Activated CD4-positive, alpha-beta T cell treated with anti-CD3 and anti-CD28 coated beads, Interleukin-2, amount 50 U/mL, for 4 hours (primary cell): Measurements from ENCODE around the gene PDS5A.
A peak's percentile ranks its signal among the peaks of the same experiment; 100 is the strongest.
"Not testable (repeated sequence)": the region's sequence is repeated elsewhere in the genome, so short reads cannot be mapped to it uniquely, and the experiment has no call there.

ENCODE experiments used
- DNase-seq, 2 experiments: peaks; one replicate each; pipeline ENCODE4 v3.0.0-alpha.2; 2020

PDS5A gene, protein sequence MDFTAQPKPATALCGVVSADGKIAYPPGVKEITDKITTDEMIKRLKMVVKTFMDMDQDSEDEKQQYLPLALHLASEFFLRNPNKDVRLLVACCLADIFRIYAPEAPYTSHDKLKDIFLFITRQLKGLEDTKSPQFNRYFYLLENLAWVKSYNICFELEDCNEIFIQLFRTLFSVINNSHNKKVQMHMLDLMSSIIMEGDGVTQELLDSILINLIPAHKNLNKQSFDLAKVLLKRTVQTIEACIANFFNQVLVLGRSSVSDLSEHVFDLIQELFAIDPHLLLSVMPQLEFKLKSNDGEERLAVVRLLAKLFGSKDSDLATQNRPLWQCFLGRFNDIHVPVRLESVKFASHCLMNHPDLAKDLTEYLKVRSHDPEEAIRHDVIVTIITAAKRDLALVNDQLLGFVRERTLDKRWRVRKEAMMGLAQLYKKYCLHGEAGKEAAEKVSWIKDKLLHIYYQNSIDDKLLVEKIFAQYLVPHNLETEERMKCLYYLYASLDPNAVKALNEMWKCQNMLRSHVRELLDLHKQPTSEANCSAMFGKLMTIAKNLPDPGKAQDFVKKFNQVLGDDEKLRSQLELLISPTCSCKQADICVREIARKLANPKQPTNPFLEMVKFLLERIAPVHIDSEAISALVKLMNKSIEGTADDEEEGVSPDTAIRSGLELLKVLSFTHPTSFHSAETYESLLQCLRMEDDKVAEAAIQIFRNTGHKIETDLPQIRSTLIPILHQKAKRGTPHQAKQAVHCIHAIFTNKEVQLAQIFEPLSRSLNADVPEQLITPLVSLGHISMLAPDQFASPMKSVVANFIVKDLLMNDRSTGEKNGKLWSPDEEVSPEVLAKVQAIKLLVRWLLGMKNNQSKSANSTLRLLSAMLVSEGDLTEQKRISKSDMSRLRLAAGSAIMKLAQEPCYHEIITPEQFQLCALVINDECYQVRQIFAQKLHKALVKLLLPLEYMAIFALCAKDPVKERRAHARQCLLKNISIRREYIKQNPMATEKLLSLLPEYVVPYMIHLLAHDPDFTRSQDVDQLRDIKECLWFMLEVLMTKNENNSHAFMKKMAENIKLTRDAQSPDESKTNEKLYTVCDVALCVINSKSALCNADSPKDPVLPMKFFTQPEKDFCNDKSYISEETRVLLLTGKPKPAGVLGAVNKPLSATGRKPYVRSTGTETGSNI (N-terminal part only)

DNA sequence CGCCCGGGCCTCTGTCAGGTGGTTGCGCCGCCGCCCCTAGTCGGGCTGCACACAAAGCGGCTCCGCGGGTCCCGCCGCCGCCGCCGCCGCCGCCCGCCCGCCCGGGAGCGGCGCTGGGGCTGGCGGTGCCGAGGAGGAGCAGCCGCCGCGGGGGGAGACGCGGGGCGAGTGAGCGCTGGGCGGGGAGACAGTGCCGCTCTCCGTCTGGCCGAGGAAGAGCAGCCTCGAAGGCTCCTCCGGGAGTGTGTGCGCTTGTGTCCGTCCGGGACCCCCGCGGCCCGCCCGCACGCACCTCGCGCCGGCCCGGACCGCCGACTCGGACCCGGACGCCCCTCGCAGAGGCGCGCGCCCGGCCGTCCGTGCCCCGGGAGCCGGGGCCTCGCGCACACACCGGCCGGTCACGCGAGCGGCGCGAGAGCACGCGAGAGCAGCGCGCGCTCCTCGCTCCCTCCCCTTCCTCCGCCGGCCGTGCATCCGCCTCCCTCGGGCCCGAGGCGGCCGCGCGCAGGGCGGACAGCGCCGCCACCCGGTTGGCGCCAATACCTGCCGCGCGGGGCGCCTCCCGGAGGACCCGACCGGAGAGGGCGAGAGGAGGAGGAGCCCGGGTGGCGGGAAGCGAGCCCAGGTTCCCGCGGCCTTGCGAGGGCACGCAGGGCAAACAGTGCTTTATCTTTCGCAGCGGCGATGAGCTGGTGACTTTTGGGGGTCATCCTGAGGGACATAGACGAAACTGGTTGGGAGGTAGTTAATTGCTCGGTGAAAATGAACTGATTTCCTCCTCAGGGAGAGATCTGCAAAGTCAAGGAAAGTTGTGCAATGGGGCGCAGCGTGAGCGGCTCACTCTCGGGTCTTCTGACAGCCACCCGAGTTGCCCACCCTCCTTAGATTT, at the start of gene PDS5A:
TSS of gene PDS5A (minus strand) at position 423 of the 889 bp plus-strand sequence. CDS start 1,334 bp downstream, outside the sequence.
- DNase-seq: peak; percentile 78 to 83

GRCh38 chr4:40024049-40024448, 46.3 kb upstream of the PDS5A start:
- DNase-seq: not testable (repeated sequence)

- not testable (repeated sequence) for DNase-seq
Measured at GRCh38 chr4:40021116-40021515, 43.4 kb upstream of the PDS5A start.

DNA sequence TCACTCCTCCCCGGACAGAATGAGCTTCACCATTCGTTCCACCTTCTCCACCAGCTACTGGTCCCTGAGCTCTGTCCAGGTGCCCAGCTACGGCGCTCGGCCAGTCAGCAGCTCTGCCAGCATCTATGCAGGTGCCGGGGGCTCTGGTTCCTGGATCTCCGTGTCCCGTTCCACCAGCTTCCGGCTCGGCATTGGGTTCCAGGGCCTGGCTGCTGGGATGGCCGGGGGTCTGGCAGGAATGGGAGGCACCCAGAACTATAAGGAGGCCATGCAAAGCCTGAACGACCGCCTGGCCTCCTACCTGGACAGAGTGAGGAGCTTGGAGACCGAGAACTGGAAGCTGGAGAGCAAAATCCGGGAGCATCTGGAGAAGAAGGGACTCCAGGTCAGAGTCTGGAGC, 42.5 kb upstream of the PDS5A start:
- DNase-seq: no peak

- no peak for DNase-seq
Measured at GRCh38 chr4:40016007-40016406, 38.3 kb upstream of the PDS5A start.

DNA sequence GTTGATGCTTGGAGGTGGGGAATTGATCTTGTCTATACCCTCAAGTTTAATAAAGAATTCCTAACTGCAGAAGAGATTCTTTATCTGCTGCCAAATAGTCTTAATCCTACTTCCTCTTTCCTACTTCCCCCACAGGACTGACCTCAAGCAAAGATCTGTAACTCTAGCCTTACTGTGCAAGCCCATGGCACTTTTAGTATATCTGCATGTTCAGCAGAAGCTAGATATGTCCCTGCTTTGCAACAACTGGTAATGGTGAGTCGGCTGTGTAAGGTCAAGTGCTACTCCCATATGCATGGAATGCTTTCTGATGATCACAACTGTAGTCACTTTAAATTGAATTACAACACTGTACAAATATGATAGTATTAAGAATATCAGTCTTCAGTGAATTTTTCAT, 26.3 kb upstream of the PDS5A start:
- no peak for DNase-seq

GRCh38 chr4:40000711-40001110, 23.0 kb upstream of the PDS5A start:
- no peak for DNase-seq

GRCh38 chr4:39998659-39999345, 21.1 kb upstream of the PDS5A start:
- no peak for DNase-seq

- DNase-seq: no peak
Measured at GRCh38 chr4:39996811-39997210, 19.1 kb upstream of the PDS5A start.

DNA sequence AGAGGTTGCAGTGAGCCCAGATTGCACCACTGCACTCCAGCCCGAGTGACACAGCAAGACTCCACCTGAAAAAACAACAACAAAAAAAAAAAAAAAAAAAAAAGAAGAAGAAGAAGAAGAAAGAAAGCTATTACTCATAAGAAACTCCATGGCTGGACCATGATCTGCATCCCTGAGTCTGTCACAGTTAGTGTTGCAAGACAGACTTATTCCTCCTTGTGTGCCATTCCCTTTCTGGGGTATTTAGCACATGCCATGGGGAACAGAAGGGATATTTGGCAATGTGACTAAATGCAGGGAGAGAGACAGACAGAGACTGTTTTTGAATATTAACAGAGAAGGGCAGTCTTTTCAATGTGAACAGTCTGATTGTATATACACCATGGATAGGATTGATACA, 16.7 kb upstream of the PDS5A start:
- no peak for DNase-seq

GRCh38 chr4:39989381-39989780, 11.7 kb upstream of the PDS5A start:
- not testable (repeated sequence) for DNase-seq

- DNase-seq: no peak
Measured at GRCh38 chr4:39987485-39987884, 9.8 kb upstream of the PDS5A start.

DNA sequence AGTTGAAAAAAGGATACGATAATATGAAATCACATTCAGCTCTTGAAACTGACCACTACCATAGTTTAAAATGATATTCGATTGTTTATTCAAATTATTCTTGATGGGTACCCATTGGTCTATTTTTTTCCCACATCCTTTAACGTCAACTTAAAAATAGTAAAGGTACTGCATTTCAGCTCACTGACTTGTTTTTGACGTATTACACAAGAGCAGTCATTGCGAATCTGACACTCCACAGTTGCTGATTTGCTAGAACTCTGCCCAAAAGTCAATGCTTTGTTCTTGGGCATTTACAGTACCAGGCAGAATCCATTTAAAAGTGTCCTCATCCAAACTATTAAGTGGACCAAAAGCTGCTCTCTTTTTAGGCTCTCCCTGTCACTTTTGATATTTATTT, 1.2 kb upstream of the PDS5A start:
- DNase-seq: no peak

DNA sequence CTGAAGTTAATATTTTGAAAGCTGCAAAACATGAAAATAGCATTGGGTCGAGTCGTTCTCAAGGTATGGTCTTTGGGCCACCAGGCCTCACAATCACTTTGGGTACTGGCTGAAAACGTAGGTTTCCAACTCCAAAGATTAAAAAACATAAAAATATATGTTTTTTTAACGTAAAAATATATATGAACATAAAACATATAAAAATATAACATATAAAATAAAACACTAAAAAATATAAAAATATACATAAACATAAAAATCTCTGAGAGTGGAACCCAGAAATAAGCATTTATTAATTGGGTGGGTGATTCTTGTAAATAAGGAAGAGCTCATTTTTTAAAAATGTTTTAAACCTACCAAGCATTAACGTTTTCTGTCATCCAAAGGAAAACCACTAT, 666 bp upstream of the PDS5A start:
- DNase-seq: no peak

DNA sequence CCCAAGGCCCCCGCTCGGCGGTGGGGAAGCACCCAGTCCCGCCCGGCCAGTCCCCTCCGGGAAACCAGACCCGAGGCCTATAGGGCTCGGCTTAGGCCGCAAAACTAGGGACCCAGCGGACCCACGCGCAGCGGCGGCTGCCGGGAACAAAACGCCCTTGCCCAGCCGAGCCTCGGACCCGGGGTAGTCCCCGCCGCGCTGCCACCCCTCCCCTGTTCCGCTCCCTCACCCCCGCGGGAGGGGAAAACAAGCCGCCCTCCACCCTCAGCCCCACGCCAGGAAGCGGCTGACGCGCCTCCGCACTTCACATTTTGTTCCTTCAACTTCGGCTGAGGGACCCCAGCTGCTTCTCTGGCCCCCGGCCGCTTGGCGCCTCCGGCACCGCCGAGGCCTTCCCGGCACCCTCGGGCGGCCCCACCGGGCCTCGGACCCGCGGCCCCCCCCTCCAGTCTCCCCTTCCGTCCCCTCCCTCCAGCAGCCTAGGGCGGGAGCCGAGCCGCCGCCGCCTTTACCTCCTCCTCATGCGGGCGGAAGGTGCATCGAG, 694 bp downstream of the PDS5A start:
- peak; percentile 40 to 44 for DNase-seq

GRCh38 chr4:39976141-39976944, 1.4 kb downstream of the PDS5A start:
- DNase-seq: peak; percentile 52 to 54

DNA sequence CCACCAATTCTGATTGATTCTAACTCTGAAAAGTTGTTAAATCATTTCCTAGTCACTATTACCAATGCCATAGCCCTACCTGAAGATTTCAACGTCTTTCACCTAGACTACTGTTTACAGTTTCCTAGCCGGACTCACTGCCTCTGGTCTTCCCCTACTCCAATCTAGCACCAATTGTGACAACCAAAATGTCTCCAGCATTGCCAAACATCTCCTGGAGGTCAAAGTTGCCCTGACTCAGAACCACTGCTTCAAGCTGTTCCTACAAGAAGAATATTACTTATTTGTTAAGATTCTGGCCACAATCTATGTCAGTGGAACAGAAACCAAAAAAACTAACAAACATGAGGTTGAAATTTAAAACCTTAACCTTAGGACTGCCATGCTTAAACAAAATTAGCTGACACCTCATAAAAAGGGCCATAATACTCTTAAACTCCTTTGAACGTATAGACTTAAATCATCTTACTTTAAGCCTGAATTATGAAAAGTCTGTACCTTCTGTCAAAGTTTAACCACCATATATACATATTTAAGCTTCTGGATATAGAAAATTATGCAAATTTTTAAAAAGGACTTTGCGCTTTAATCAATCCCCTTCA, 2.1 kb downstream of the PDS5A start:
- DNase-seq: no peak

DNA sequence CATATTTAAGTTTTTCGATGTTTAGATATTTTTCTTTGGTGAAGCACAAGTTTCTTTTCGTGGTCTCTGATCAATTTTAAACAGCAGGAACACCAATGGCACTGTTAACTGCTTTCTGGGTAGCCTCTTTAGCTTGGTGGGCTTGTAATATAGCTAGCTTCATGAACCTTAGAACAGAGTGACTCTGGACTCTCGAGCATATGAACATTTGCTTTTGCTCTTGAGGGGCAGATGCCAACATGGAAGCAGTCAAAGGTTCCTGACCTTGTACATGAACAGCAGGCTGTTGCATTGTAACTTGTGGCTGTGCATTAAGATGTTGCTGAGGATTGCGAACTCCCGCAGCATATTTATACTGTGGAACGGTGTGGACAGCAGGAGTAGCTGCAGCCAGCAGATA, 4.7 kb downstream of the PDS5A start:
- not testable (repeated sequence) for DNase-seq

GRCh38 chr4:39970671-39971640, 6.8 kb downstream of the PDS5A start:
- no peak for DNase-seq
